Measurements from ENCODE around the gene GORASP2.
A peak's percentile ranks its signal among the peaks of the same experiment; 100 is the strongest.

The GORASP2 gene

GRCh38 chr2:170924969-170925368 is 4.1 kb upstream of the GORASP2 start:
- no peak for DNase-seq

GRCh38 chr2:170925923-170926322 is 3.1 kb upstream of the GORASP2 start:
- no peak for DNase-seq

- DNase-seq: no peak
Measured at GRCh38 chr2:170926743-170927297, 2.2 kb upstream of the GORASP2 start.

- no peak for DNase-seq
Measured at GRCh38 chr2:170928036-170928823, 823 bp upstream of the GORASP2 start.

- DNase-seq: peak; percentile 32
Measured at GRCh38 chr2:170929686-170930050, 615 bp downstream of the GORASP2 start.

- peak; percentile 32 for DNase-seq
Measured at GRCh38 chr2:170930131-170930990, 1.3 kb downstream of the GORASP2 start.

GRCh38 chr2:170930991-170931266 is 1.9 kb downstream of the GORASP2 start:
- DNase-seq: no peak

GRCh38 chr2:170932166-170932565 is 3.1 kb downstream of the GORASP2 start:
- DNase-seq: no peak

- no peak for DNase-seq
Measured at GRCh38 chr2:170932948-170933347, 3.9 kb downstream of the GORASP2 start.

GRCh38 chr2:170937709-170938379 is 8.8 kb downstream of the GORASP2 start:
- no peak for DNase-seq

- DNase-seq: no peak
Measured at GRCh38 chr2:170940066-170940465, 11.0 kb downstream of the GORASP2 start.

- no peak for DNase-seq
Measured at GRCh38 chr2:170942615-170943014, 13.6 kb downstream of the GORASP2 start.

- no peak for DNase-seq
Measured at GRCh38 chr2:170943041-170943440, 14.0 kb downstream of the GORASP2 start.

GRCh38 chr2:170943596-170943995 is 14.5 kb downstream of the GORASP2 start:
- DNase-seq: no peak

GRCh38 chr2:170944545-170944944 is 15.5 kb downstream of the GORASP2 start:
- no peak for DNase-seq

- DNase-seq: no peak
Measured at GRCh38 chr2:170949415-170949814, 20.4 kb downstream of the GORASP2 start.

GRCh38 chr2:170950221-170950761 is 21.2 kb downstream of the GORASP2 start:
- no peak for DNase-seq

- no peak for DNase-seq
Measured at GRCh38 chr2:170953941-170954340, 24.9 kb downstream of the GORASP2 start.

GRCh38 chr2:170963386-170963785 is 34.3 kb downstream of the GORASP2 start:
- DNase-seq: no peak

- DNase-seq: no peak
Measured at GRCh38 chr2:170965446-170966225, 36.6 kb downstream of the GORASP2 start.

GRCh38 chr2:170966648-170967396 is 37.8 kb downstream of the GORASP2 start:
- no peak for DNase-seq

GRCh38 chr2:170967553-170967952 is 38.5 kb downstream of the GORASP2 start:
- DNase-seq: no peak

Data from NCI-H1105 treated with DMSO at 0.1 percent for 48 hours (cell line).